ENCODE measurements around the gene P2RY13.

DNA sequence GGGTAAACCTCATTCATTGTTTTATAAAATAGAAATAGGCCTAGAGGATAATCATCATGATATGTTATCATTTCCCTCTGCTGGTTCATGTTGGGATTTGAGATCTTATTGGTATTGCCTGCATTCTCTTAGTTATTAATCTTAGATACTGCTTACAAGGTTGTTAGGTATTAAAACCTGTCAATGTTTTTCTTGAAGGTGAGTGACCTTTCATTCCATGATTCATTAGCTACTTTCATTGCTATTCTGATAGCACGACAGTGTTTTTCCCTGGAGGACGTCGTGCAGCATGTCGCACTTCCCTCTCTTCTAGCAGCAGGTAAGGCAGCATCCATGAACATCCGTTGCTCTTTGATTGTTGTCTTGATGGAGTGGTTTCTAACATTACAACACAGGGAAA is 38.1 kb upstream of the P2RY13 start:
- TF ChIP-seq, protein P1, sequence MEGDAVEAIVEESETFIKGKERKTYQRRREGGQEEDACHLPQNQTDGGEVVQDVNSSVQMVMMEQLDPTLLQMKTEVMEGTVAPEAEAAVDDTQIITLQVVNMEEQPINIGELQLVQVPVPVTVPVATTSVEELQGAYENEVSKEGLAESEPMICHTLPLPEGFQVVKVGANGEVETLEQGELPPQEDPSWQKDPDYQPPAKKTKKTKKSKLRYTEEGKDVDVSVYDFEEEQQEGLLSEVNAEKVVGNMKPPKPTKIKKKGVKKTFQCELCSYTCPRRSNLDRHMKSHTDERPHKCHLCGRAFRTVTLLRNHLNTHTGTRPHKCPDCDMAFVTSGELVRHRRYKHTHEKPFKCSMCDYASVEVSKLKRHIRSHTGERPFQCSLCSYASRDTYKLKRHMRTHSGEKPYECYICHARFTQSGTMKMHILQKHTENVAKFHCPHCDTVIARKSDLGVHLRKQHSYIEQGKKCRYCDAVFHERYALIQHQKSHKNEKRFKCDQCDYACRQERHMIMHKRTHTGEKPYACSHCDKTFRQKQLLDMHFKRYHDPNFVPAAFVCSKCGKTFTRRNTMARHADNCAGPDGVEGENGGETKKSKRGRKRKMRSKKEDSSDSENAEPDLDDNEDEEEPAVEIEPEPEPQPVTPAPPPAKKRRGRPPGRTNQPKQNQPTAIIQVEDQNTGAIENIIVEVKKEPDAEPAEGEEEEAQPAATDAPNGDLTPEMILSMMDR (conservative IDR thresholded peaks at IDR 0.05): no peak
- TF ChIP-seq ZFX (IDR thresholded peaks at IDR 0.05): no peak
